ENCODE data around the gene ZNF662. TPM values are rescaled to one million over a fixed set of nuclear protein-coding genes. Genes with fewer than 3 reads are reported as not detected.
A peak's percentile ranks its signal among the peaks of the same experiment; 100 is the strongest.

Gene ZNF662
- total and polyA plus RNA-seq, 2 donors from 2014 or later = 4.9 to 12.8 TPM

DNA sequence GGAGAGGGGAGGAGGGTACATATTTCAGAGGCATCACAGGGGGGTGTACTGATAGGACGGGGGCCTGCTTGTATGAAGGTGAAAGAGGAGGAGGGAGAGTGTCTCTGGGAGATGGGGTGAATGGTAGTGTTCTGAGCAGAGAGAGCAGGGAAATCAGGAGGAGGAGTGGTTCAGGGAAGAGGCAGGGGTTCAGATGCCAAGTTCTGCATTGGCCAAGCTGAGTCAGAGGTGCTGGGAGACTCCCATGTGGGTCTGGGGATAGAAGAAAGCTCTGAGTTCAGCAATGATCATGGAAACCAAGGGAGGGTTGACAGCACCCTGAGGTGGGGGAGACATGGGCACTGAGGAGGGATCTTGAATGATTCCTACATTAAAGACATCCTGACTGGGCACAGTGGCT lies 33.2 kb upstream of the ZNF662 start:
- TF ChIP-seq, protein P1, sequence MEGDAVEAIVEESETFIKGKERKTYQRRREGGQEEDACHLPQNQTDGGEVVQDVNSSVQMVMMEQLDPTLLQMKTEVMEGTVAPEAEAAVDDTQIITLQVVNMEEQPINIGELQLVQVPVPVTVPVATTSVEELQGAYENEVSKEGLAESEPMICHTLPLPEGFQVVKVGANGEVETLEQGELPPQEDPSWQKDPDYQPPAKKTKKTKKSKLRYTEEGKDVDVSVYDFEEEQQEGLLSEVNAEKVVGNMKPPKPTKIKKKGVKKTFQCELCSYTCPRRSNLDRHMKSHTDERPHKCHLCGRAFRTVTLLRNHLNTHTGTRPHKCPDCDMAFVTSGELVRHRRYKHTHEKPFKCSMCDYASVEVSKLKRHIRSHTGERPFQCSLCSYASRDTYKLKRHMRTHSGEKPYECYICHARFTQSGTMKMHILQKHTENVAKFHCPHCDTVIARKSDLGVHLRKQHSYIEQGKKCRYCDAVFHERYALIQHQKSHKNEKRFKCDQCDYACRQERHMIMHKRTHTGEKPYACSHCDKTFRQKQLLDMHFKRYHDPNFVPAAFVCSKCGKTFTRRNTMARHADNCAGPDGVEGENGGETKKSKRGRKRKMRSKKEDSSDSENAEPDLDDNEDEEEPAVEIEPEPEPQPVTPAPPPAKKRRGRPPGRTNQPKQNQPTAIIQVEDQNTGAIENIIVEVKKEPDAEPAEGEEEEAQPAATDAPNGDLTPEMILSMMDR (IDR thresholded peaks at IDR 0.05; ENCODE audit: borderline replicate concordance, extremely low read depth, insufficient read depth) = no peak
- Histone ChIP-seq H3K9ac (ENCODE audit: low read length in 3 of 3) (no peak overlapping the region), H3K9me3 (ENCODE audit: control insufficient read depth in 2 of 3, insufficient read depth in 1 of 3, low read length in 3 of 3) (no peaks in the 10 kb centered on the region)

DNA sequence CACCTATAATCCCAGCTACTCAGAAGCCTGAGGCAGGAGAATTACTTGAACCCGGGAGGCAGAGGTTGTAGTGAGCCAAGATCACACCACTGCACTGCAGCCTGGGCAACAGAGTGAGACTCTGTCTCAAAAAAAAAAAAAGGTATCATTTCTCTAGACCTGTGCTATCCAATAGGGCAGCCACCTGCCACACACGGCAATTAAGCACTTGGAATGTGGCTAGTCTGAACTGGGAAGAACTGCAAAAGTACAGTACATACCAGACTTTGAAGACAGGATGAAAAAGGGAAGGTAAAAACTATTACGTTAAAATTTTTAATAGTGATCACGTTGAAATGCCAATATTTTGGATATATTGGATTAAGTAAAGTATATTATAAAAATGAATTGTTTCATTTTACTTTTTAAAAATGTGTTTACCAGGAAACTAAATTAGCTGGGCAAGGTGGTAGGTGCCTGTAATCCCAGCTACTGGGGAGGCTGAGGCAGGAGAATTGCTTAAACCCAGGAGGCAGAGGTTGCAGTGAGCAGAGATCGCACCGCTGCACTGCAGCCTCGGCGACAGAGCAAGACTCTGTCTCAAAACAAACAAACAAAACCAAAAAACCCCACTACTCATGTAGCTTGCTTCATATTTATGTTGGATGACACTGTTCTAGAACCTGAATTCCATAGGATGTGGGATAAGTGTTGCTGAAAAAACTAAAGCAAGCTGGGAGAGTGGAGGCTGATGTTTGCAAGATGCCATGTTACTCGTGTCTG lies 32.5 kb upstream of the ZNF662 start:
- Histone ChIP-seq H3K9me3 (ENCODE audit: control insufficient read depth in 2 of 3, insufficient read depth in 1 of 3, low read length in 3 of 3) (no peaks in the 10 kb centered on the region), H3K4me3 (ENCODE audit: low read length in 3 of 3) (peak overlapping the region in 2 of 3 donors; percentile 47 to 67), H3K27ac (ENCODE audit: low read depth in 2 of 2, low read length in 2 of 2) (peak overlapping the region; percentile 1 to 72), H3K9ac (ENCODE audit: low read length in 3 of 3) (peak overlapping the region in 1 of 3 donors; percentile 29), H3K36me3 (ENCODE audit: control insufficient read depth in 2 of 3, insufficient read depth in 3 of 3, low read length in 3 of 3) (no peaks in the 10 kb centered on the region), H3K4me1 (ENCODE audit: control insufficient read depth in 2 of 3, insufficient read depth in 2 of 3, low read depth in 1 of 3, low read length in 3 of 3) (peaks cover 0 to 46% (median 26%) of the 10 kb centered on the region in 3 donors), H3K27me3 (ENCODE audit: control insufficient read depth, insufficient read depth, low read length) (no peaks in the 10 kb centered on the region)
- TF ChIP-seq, protein P1 (IDR thresholded peaks at IDR 0.05; ENCODE audit: borderline replicate concordance, extremely low read depth, insufficient read depth) = no peak
- intact Hi-C loops (cut with DNase I) = no loop called here
- peak in 3 of 5 donors; percentile 49 to 80 (median 74) for DNase-seq
- no peak for FAIRE-seq

More for the DNA sequence above, 33.2 kb upstream of the ZNF662 start:
- Histone ChIP-seq H3K27ac (ENCODE audit: low read depth in 2 of 2, low read length in 2 of 2) (peak overlapping the region in 1 of 2 donors; percentile 29), H3K4me3 (ENCODE audit: low read length in 3 of 3) (peak overlapping the region in 2 of 3 donors; percentile 31 to 45), H3K36me3 (ENCODE audit: control insufficient read depth in 2 of 3, insufficient read depth in 3 of 3, low read length in 3 of 3) (no peaks in the 10 kb centered on the region), H3K27me3 (ENCODE audit: control insufficient read depth, insufficient read depth, low read length) (no peaks in the 10 kb centered on the region), H3K4me1 (ENCODE audit: control insufficient read depth in 2 of 3, insufficient read depth in 2 of 3, low read depth in 1 of 3, low read length in 3 of 3) (peaks cover 0 to 46% (median 26%) of the 10 kb centered on the region in 3 donors)
- no peak for FAIRE-seq
- DNase-seq = no peak
- intact Hi-C loops (cut with DNase I) = no loop called here

DNA sequence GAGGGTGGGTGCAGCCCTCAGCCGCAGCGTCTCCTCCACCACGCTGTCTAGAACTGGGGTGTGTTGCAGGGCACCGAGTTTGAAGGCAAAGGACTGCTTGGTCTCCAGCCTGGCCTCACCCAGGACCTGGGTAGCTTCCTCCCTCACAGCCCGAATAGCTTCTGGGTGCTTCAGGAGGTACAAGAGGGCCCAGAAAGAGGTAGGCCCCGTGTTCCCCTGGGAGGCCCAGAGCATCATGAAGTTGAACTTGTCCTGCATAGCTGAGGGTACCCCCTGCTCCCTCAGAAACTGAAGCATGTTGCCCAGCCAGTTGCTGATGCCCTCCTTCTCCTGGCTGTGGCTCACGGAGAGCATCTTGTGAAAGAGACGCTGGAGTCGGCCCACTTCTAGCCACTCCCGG lies 31.2 kb upstream of the ZNF662 start:
- Histone ChIP-seq H3K9me3 (ENCODE audit: control insufficient read depth in 2 of 3, insufficient read depth in 1 of 3, low read length in 3 of 3) (no peaks in the 10 kb centered on the region), H3K27ac (ENCODE audit: low read depth in 2 of 2, low read length in 2 of 2) (peak overlapping the region; percentile 40 to 72), H3K27me3 (ENCODE audit: control insufficient read depth, insufficient read depth, low read length) (no peaks in the 10 kb centered on the region), H3K4me1 (ENCODE audit: control insufficient read depth in 2 of 3, insufficient read depth in 2 of 3, low read depth in 1 of 3, low read length in 3 of 3) (peaks cover 0 to 46% (median 26%) of the 10 kb centered on the region in 3 donors), H3K4me3 (ENCODE audit: low read length in 3 of 3) (peak overlapping the region in 2 of 3 donors; percentile 47 to 67), H3K36me3 (ENCODE audit: control insufficient read depth in 2 of 3, insufficient read depth in 3 of 3, low read length in 3 of 3) (no peaks in the 10 kb centered on the region), H3K9ac (ENCODE audit: low read length in 3 of 3) (peak overlapping the region in 1 of 3 donors; percentile 26)
- TF ChIP-seq, protein P1 (IDR thresholded peaks at IDR 0.05; ENCODE audit: borderline replicate concordance, extremely low read depth, insufficient read depth) = no peak
- intact Hi-C loops (cut with DNase I) = no loop called here
- FAIRE-seq (no peak), DNase-seq (no peak)
